HG03025 (cell line): ENCODE data around the gene DNAJA3.
"Not testable (repeated sequence)": the region's sequence is repeated elsewhere in the genome, so short reads cannot be mapped to it uniquely, and the experiment has no call there.

Experiments
- ATAC-seq: cut with Tn5 transposase; IDR thresholded peaks from one replicate; pipeline ENCODE4 v1.9.1; 2021; ENCODE audit warnings: mild to moderate bottlenecking, moderate library complexity; ENCODE audit not compliant: unreplicated experiment, low FRiP score

DNAJA3 gene

DNA sequence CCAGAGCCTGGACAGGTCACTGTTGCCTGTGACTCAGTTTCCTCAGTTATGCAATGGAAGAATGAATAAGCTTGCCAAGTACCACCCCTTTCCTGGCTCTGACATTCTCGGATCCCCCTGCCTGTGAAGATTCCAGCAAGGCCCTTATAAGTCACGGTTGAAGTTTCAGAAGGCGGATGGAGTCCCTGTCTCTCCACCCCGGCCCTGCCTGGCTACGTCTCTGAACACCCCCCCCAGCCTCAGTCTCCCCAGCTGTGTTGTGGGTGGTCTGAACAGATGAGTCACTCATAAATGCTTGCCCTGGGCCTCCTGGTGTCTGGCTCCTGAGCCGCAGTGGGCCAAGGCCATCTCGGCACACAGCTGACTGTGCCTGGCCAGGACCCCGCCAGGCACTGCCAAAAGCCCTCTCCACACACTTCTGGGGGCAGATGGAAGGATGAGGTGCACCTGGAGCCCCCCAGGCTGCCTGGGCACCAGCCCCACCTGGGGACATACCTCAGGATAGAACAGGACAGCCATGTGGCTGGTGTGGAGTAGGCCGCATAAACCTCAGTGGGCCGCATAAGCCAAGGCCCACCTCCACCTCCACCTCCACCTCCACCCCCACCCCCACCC, 38.6 kb upstream of the DNAJA3 start:
- no peak for ATAC-seq

DNA sequence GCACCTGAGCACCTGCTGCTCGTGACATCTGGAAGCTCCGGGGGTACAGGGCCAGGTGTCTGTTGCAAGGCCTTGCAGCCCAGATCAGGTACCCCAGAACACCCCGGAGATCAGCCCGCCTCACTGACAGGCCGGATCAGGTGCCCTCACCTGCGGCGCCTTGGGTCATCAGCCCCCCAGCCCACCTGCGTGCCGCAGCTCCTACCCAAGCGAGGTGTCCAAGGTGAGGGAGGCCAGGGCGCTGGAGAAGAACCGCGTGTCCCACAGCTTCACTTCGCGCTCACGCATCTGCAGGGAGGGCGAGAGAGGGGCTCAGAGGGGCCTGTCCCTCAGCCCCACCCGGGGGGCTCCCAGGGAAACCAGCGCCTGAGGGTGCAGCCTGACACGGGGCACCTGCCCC, 37.9 kb upstream of the DNAJA3 start:
- no peak for ATAC-seq

DNA sequence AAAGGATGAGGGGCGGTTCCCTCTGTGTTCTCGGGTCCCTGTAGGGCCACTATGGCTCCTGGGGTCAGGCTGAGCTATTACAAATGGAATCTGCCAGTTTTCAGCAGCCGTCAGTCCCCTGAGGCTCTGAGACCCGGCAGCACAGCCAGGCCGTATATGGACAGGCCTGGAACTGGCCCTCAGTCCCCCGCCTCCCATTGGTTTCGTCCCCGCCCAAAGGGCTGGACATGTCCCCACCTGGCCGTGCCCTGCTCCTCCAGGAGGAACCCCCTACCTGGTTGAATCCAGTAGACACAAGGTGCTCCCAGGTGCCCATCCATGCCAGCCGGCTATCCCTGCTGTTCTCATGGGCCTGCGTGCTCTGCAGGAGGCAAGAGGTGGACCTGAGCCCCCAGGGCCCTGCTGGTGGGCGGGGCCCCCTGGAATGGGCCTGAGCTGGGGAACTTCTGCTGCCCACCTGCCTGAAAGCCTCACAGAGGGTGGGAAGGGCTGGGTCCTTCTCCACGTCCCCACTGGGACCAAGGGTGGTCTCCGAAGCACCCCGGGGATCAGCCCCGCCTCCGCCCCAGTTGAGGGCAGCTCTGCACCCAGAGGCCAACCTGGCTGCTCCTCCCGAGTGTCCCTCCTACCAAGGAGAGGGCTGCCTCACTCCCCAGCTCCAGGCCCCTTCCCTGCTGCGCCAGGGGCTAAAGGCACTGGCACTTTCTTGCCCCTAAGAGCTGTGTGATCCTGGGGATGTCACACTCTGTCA, 37.2 kb upstream of the DNAJA3 start:
- ATAC-seq = no peak

DNA sequence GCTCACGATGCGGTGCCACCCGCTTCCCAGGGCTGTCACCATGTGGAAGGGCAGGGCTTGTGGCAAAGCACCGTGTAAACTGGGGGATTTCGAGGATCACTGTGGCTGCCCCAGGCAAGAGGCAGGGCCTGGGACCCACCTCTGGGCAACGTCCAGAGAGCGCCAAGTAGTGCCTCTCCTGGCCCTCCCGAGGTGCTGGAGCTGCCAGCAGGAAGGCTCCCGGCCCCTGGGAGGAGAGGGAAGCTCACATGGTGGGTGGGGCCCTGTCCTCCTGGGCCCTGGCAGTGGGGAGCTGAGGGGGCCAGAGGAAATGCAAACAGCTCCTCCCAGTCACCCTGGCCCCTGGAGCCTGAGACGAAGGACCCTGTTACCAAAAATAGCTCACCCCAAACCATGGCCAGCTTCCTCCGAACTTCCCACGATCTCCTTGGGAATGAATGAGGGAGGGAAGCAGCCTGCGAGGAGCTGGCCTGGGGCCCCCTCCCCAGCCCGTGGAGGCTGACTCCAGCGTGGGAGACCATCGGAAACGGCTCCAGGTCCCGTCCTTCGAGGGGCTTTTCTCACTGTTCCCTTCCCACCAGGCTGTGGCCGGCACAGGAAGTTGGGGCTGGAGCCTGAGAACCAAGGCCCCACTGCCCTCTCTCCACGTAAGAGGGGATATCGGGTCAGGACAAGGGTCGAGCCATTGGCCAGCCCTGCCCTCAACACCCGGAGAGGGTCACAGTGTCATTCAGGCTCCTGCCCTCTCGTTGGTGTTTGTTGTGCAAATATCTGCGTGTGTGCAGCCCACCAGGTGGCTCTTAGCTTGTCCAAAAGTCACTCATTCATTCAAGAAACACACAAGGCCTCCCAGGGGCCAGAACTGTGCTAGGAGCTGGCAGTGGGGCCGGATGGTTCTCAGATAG, 36.4 kb upstream of the DNAJA3 start:
- ATAC-seq = no peak

DNA sequence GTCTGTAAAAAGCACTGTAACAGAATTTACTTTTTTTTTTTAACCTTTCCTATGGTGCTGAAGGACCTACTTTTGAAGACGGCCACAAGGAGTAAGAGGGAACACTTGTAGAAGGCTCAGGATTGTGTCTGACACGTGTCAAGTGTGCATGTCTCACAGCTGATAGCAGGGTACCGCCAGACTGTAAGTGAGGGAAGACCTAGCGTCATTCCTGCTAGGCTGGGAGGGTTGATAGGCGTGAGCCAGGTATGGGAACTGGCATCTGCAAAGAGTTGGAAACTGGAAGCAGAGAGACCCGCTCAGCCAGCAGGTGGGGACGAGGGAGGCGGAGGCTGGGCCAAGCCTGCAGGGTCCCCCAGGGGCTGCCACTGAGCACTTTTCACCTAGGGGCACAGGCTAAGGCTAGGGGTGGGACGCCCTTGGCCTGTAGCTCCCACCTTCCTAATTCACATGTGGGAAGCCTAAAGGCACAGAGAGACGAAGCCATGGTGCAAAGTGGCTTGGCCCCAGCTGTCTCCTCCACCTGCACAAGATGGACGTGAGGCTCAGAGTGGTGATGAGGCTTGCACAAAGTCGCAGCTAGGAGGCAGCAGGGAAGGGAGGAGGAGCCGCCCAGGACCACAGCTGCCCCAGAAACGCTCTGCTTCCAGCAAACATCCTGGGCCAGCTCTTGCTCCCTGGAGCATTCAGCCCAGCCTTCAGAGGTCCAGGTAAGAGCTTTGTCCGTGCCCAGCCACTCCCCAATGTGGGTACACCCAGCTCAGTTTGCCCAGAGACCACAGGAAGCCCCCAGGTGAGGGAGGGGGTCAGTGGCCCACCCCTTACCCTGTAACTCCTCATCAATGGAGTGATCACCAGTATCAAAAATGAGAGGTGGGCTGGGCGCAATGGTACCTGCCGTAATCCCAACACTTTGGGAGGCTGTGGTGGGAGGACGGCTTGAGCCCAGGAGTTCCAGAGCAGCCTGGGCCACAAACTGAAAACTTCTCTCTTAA, 35.1 kb upstream of the DNAJA3 start:
- no peak for ATAC-seq

DNA sequence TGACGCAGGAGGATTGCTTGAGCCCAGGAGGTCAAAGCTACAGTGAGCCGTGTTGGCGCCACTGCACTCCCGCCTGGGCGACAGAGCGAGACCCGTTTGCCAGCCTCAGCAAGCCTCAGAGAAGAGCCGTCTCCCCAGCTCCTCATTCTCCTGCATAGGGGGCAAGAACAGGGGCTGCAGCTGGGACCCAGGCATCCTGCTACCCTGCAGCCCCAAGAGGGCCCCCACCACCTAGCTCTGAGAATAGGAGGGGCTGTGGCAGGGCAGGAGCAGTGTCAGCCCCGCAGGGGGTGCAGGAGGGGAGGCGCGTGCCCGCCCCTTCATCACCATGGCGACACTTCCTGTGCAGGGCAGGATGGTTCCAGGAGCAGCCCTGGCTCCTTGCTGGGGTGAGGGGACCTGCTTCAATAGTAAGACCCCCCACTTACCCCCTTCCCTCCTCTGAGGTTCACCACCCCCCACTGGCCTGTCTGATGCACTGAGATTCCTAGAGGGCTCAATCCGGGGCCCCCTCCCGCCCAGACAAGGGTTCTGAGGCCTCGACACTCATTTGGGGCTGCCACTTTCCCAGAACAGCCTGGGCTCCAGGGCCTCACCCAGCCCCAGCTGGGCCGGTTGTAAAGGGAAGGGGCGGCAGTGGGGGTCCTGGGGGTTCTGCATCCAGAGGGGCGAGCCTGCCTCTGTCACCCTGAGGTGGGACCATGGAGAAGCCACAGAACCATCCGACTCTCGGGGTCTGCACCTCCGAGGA, 33.9 kb upstream of the DNAJA3 start:
- no peak for ATAC-seq

DNA sequence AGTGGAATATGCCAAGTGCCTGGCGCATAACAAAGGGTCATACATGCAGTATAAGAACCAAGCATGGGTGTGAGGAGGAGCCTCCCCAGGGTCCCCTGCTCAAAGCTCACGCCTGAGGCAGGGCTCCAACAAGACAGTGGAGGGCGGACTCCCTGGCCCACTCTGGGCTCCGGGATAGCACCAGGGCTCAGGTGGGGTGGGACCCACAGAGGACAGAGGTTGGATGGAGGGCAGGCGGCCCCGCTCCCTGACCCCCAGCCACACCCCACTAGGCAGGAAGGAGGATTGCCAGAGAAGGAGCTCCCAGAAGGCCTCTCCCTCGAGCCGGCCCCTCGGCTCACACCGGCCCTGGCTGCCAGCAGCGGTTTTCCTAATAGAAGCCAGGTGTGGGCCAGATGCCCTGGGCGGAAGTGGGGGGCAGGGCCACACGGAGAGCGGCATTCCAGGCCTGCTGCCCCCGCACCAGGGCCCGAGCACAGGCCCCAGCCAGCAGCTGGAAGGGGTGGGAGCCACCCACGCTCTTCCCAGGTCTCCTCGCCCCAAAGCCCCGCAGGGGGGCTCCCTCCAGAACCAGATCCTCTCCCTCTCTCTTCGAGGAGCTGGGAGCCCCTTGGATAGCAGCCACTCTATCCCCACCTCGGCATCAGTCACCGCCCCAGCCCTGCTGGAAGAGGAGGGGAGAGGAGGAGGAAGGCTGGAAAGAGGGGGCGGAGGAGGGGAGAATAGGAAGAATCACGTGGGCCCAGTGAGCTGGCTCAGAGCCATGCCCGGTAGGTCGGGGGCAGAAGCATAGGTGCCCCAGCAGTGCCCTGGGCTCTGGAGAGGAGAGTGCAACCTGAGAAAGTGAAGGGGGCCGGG, 33.1 kb upstream of the DNAJA3 start:
- no peak for ATAC-seq

DNA sequence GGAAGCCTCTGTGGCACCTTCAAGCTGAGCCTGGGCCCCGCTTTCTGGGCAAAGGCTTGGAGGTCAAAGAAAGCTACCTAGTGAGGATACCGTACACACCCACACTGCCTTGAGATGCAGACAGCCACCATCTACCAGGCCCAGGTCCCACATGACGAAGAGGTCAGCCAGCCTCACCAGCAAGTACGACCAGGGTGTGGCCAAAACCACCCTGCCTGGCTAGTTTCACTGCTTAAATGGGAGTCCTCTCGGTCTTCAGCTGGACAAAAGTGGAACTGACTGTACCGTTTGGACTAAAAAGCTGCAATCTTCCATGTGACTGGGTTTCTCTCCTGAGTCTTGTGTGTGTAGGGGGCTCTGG, 32.4 kb upstream of the DNAJA3 start:
- ATAC-seq = no peak

DNA sequence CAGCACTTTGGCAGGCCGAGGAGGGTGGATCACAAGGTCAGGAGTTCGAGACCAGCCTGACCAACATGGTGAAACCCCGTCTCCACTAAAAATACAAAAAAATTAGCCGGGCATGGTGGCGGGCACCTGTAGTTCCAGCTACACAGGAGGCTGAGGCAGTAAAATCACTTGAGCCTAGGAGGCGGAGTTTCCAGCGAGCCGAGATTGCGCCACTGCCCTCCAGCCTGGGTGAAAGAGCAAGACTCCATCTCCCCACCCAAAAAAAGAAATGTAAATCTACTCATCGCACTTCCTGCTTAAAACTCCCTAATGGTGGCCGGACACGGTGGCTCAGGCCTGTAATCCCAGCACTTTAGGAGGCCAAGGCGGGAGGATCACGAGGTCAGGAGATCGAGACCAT, 31.8 kb upstream of the DNAJA3 start:
- ATAC-seq = not testable (repeated sequence)

DNA sequence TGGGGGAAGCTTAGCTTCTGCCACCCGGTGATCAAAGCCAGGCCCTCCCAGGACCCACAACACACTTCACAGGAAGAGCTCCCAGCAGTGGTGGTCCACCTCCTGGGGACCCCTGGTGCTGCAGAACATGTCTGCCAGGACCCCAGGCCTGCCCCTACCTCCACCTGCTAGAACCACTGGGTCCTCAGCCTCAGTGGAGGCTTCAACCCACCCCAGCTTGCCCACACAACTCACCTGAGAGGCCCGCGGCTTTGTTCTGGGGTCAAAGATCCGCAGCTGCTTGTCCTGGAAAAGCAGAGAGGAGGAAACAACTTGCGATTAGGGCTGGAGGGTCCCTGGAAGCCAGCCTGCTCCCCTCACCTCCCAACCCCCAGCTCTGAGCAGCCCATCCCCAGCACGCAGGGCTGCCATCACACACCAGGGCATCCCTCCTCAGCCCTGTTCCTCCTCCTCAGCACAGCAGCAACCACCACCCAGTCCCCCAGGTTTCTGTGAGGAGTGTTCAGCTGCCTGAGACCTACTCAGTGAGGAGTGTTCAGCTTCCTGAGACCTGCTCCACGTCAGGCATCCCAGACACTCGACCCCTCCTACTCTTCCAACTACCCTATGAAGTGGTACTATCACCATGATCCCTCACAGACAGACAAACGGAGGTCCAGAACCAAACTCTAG, 30.5 kb upstream of the DNAJA3 start:
- ATAC-seq = no peak

DNA sequence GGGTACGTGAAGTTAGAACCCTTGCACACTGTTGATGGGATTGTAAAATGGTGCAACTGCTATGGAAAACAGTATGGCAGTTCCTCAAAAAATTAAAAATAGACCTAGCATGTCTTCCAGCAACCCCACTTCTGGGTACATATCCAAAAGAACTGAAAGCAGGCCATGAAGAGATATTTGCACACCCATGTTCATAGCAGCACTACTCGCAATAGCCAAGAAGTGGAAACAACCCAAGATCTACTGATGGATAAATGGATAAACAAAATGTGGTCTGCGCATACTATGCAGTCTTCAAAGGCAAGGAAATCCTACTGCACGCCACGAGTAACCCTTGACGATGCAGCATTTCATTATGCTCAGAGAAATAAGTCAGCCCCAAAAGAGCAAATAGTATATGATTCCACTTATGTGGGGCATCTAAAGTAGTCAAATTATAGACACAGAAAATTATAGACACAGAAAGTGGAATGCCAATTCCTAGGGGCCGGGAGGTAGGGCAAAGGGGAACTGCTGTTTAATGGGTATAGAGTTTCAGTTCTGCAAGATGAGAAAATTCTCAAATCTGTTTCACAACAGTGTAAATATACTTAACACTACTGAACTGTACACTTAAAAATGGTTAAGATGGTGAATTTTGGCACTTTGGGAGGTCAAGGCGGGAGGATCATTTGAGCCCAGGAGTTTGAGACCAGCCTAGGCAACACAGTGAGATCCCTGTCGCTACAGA, 26.5 kb upstream of the DNAJA3 start:
- ATAC-seq = no peak

DNA sequence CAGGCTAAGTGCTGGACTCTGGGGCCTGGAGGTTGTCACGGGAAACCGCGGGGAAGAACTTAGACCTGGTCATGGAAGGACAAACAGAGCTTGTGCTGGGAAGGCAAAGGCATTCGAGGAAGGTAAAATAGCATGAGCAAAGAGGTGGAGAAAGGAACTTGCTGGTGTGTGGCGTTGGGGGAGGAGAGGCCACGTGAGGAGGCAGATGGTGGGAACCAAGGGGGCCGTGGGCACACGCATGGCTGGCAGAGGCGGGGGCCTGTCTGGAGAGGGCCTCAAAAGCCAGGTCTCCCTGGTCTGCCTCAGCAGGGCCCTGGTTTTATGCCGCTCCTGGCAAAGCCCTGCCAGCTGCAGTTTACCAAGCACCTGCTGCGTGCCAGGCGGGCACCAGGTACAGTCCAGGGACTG, 24.6 kb upstream of the DNAJA3 start:
- ATAC-seq = no peak

DNA sequence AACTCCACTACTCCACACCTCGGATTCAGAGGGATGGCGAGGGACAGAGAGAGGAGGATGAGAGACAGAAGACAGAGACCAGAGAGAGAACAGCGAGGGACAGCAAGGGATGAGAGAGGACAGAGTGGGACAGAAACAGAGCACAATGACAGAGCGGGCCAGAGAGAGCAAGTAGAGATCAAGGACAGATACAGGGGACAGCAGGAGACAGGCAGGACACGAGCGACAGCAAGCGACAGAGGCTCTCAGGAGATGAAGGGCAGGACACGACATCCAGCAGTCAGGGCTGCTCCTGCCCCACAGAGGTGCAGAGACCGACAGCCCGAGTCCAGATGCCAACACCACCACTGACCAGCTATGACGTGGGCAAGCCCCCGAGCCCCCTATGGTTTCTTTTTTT, 24.2 kb upstream of the DNAJA3 start:
- ATAC-seq = no peak

DNA sequence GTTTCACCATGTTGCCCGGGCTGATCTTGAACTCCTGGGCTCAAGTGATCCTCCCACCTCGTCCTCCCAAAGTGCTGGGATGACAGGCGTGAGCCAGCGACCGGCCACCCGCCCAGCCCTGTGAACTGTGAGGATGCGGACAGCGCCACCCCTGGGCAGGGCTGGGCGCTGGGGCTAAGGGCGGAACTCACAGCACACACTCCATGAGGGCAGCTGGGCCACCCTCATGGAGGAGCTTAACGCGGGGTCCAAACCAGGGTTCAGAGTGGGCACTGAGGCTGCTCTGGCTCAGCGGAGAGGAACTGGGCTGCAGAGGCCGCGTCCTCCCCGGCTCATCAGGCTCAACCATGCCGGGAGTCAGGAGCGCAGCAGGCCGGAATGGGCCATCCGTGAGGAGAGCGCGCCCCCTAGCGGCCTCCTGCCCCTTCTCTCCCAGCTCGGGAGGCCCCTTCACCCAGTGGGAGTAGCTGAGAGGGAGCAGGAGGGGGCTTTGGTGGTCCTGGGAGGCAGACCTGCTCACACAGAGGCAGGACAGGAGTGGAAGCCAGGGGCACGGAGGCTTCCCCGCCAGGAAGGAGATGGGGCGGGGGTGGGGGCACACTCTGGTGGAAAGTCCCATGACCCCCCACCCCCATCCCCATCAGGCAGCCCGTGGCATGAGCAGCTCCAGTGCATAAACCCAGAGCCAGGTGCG, 23.1 kb upstream of the DNAJA3 start:
- no peak for ATAC-seq

DNA sequence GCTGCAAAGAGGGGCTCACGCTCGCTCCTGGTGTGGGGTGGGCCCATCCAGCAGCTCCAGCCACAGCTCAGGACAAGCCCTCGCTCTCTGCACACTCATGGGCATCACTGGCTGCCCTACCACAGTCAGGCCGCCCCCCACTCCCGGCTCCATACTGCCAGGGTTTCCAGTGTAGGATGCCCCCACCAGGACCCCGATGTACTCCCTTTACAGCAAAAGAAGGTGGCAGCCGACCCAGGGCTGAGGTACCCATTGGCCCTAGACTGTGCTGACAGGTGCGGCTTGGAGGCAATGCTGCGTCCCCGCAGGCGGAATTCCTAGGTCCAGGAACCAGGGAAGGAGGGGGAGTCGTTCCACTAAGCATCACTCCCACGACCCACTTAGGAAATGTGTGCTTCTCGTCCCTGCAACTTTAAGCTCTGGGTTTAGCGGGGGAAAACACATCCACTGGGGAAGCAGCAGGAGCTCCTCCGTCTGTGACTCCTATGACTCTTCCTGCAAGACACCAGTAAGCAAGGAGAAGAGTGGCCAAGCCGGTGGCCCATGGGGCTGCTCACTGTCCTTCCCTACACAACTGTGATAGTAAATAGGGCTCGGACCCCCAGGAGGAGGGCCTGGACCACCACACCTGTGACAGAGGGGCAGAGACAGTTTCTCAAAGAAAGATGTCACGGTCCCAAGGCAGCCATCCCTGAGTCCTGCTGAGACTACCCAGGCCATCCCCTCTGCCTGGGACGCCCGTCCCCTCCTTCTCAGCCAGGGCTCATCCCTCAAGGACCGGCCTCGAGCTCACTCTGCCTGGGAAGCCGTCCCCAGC, 22.3 kb upstream of the DNAJA3 start:
- no peak for ATAC-seq
